Motor neuron (in vitro differentiated cells): ENCODE data around the gene CDC6. TPM values are rescaled to one million over a fixed set of nuclear protein-coding genes. Genes with fewer than 3 reads are reported as not detected.

ENCODE experiments used
- ATAC-seq, 8 experiments: fragments of 200-7000 bp; cut with Tn5 transposase; replicated peaks in 6 of 8; 2 replicates each; pipeline ENCODE4 v1.8.0; 2021; ENCODE audit warnings: mild to moderate bottlenecking in 8 of 8, moderate library complexity in 8 of 8
- H3K27ac ChIP-seq, 2 donors: fragments of 250-450 bp; sonication (Bioruptor Pico); 2 replicates each; pipeline ENCODE4 v1.9.0; 2021; ENCODE audit warnings: antibody characterized with exemption in 2 of 2, mild to moderate bottlenecking in 2 of 2, moderate library complexity in 1 of 2
- H3K4me1 ChIP-seq, 2 donors: fragments of 250-450 bp; sonication (Bioruptor Pico); replicated peaks in 1 of 2; 2 replicates each; pipeline ENCODE4 v1.6.1; 2021; ENCODE audit warnings: antibody characterized with exemption in 2 of 2, mild to moderate bottlenecking in 2 of 2, moderate library complexity in 1 of 2
- H3K4me3 ChIP-seq, 5 donors: fragments of 250-450 bp; sonication (Bioruptor Pico); 2 replicates each; pipeline ENCODE4 v1.9.0; 2021; ENCODE audit warnings: antibody characterized with exemption in 5 of 5, mild to moderate bottlenecking in 5 of 5, moderate library complexity in 4 of 5
- WGBS, 10 experiments: fragments of 450-650 bp; shearing (Covaris generic); methylation state at CpG; one replicate each; pipeline ENCODE4 v1.0.0; 2022; 5-methylcytosine and 5-hydroxymethylcytosine counted together
- in situ Hi-C, 9 experiments: fragments of 400-800 bp; cut with MboI; loops; one replicate each; pipeline ENCODE4 v1.15.0; 2021; ENCODE audit warnings: low sequenced_read_pairs in 9 of 9, low pct_unique_long_range_greater_than_20kb in 2 of 9; ENCODE audit not compliant: unreplicated experiment in 9 of 9
- total RNA-seq, 8 experiments: library from RNA; unstranded; fragments of 300-600 nt; gene quantifications; 2 replicates each; pipeline versions ENCODE4 v1.2.3 to v1.2.4, GENCODE V29; 2022

CDC6 gene
- total RNA-seq, 8 experiments from 2014 or later, result 1.7 to 30.9 (median 3.6) TPM

DNA sequence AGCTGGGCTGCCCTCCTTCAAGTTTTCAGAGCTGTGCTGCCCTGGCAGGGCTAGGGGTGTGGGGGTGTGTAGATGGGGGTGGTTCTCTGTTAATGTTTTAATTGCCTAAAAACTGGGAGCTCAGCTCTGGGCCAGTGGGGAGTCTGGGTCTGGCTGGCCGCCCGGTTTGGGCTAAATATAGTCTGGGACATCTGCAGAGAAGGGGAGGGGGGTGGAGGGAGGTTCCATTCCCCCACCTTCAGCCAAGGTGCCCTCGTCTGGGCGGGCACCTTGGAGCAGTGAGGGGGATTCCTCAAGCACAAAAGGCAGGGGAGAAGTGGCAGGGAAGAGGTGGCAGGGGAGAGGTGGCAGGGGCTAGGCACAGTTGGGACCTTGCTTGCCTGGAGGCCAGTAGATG, 34.3 kb downstream of the CDC6 start:
- Histone ChIP-seq H3K4me1 (peaks cover 48 to 61% of the 10 kb centered on the region in 2 donors), H3K4me3 (peak overlapping the region in 2 of 5 donors; percentile 27 to 29), H3K27ac (no peak overlapping the region)
- no peak for ATAC-seq
- in situ Hi-C loops, result no loop called here
- WGBS, 10 experiments, result no CpG with 5 or more reads among the region's 4 CpGs

DNA sequence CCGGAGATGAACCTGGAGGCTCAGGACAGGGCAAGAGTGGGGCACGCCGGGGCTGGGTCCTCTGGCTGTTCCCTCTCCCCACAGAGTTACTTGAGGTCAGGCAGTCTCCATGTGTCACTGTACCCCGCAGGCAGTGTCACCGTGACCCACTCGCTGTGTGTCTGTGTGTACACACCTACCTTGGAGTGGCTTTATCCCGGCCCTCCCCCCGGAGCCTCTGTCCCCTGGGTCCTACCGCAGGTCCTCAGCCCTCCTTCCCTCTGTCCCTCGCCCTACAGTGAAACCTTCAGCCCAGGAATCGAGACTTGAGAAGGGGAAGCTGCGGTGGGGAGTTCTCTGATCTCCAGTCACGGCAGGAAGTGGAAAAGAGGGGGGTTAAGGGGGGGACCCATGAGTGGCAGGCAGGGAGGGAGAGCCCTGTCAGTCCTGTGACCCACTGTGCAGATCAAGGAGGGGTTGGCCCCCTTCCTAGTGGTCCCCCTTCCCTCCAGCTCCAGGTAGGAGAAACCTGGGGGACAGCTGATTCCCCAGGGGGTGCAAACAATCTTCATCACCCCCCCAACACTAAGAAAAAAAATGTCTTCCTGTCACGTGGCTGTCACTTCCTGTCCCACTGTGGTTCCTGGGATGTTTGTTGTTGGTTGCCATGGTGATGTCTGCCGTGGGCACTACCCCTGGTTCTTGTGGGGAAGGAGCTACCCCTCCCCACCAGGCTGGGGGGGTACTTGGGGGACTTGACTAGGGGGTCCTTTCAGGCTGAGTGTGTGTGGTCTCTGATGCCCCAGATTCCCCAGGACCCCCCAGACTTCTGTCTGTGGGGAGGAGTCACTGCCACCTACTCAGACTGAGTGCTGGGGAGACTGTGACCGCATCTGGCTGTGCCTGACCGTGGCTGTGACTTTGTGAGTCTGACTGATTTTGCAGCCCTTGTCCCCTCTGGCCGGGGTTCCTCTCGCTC, 35.0 kb downstream of the CDC6 start:
- H3K4me3 ChIP-seq, result peak overlapping the region in 4 of 5 donors; percentile 7 to 29 (median 18)
- H3K4me1 ChIP-seq, result peaks cover 43 to 59% of the 10 kb centered on the region in 2 donors
- in situ Hi-C loops, result no loop called here
- H3K27ac ChIP-seq, result peak overlapping the region; percentile 43 to 68
- WGBS, 10 experiments, result 9 to 61% (median 18%) methylated on average over 3 to 7 of the region's 19 CpGs; no CpG with 5 or more reads in 6 of the 10 experiments
- peak; percentile 2 to 26 (median 12) for ATAC-seq

DNA sequence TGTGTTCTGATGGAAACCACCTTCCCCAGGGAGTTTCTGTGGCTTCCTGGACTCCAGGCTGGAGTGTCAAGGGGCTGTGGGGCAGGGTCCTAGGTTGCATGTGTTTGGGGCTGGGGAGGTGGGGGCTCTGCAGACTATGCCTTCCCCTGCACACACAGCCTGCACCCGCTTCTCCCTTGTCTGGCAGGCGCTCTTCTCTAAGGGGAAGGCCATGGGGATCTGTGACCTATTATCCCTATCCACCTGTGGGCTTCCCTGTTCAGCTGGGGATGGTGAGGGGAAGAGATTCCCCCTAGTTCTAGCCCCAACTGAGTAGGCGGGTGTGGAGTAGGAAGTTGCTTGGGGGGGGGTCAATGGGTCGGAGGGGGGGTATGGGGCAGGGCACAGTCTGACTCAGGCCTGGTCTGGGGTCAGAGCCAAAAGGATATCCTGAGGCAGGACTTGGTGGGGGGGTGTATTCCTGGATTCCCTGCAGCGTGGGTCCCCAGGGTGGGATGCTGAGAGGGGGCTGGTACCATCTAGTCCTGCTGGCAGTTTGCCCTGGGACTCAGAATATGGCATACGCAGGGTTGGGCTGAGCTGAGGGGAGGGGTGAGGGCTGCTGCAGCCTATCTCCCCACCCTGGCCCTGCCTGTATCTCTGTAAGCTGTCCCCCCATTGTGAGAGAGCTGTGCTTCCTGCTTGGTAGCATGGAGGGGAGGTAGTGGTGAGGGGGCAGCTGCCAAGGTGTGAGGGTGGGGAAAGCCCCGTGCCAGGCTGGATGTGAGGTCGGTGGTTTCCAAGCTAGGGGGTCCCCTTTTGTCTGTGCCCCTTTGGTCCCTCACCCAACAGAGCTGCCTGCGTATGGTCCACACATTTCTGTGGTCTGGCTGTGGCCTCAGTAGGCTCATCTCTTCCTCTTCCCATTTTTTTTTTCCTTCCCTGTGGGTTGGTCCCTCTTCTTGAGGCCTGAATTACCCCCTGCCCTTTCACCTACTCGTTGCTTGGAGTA, 36.0 kb downstream of the CDC6 start:
- 17 to 100% (median 80%) methylated on average over 1 of the region's 10 CpGs; no CpG with 5 or more reads in 7 of the 10 experiments for WGBS, 10 experiments
- in situ Hi-C loops, result no loop called here
- Histone ChIP-seq H3K27ac (peak overlapping the region in 1 of 2 donors; percentile 68), H3K4me3 (peak overlapping the region in 1 of 5 donors; percentile 27), H3K4me1 (peaks cover 41 to 56% of the 10 kb centered on the region in 2 donors)
- peak in 3 of 8 experiments; percentile 1 to 16 (median 2) for ATAC-seq

DNA sequence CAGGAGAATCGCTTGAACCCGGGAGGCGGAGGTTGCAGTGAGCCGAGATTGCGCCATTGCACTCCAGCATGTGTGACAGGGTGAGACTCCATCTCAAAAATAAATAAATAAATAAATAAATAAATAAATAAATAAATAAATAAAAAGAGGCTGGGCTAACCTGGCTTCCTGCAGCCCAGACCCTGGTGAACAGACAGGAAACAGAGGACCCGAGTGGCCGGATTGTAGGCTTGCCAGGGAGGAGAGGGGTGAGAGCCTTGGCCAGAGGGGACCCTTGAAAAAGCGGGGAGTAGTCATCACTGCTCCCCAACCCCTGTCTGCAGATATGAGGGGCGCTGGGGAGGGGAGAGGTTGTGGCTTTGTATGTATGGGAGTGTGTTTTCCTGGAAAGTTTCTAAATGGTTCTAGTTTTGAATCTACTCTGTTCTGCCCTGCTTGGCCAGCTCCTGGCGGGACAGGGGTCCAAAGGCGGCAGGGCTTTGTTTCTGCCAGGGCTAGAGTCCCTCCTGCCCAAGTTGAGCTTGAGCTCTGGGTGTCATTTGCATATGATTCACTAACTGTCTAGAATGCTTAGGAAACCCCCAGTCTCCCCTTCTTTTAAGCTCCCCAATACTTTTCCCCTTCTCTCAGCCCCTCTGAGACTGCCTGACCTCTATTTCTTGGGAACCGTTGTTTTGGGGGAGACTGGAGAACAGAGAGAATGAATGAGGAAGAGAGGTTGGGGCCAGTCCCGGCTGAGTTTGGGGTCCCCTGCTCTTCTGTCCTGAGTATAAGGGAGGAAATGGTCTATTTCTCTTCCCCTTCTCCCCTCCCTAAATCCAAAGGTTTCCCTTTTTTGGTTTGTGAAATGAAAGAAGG, 37.7 kb downstream of the CDC6 start:
- in situ Hi-C loops, result no loop called here
- ATAC-seq, result no peak
- no peak overlapping the region for H3K27ac ChIP-seq
- no peak overlapping the region for H3K4me3 ChIP-seq
- peaks cover 28 to 39% of the 10 kb centered on the region in 2 donors for H3K4me1 ChIP-seq
- WGBS, 10 experiments, result 60 to 100% (median 80%) methylated on average over 1 to 7 of the region's 13 CpGs; no CpG with 5 or more reads in 2 of the 10 experiments

DNA sequence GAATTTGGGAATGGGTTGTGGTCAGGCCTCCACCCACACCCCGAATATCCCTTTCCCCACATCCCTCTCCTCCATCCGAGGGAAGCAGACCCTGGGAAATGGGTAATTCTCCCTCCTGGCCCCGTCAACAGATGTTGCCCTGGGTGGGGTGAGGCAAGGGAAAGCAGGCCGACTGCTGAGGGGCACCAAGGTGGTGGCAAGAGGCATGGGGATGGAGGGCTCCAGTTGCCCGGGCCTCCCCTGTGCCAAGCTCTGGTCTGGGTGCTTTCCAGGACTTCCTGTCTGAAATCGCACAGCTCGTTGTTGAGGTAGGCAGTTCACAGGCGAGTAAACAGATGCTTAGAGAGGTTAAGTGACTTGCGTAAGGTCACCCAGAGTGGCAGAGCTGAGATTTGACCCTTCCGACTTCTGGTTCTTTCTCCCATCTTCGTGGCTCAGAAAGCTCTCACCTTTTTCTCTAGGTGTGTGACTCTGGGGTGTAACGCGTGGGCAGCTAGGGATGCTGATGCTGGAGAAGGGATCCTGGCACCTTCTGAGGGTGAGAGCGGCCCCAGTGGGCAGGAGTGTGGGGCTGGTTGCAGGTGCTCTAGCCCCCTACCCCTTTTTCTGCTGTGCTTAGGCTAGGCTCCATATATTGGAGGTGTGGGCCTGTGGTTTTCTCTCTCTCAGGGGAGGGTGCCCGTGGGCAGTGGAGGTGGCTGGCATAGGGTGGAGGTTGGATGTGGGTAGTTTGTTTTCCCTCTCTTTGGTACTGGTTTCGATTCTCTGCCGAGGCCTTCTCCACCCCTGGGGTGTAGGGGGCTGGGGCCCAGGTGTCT, 38.5 kb downstream of the CDC6 start:
- Histone ChIP-seq H3K4me3 (no peak overlapping the region), H3K27ac (no peak overlapping the region), H3K4me1 (peaks cover 21 to 31% of the 10 kb centered on the region in 2 donors)
- WGBS, 10 experiments, result 56 to 90% (median 80%) methylated on average over 2 to 9 of the region's 17 CpGs; no CpG with 5 or more reads in 5 of the 10 experiments
- no peak for ATAC-seq
- in situ Hi-C loops, result no loop called here

DNA sequence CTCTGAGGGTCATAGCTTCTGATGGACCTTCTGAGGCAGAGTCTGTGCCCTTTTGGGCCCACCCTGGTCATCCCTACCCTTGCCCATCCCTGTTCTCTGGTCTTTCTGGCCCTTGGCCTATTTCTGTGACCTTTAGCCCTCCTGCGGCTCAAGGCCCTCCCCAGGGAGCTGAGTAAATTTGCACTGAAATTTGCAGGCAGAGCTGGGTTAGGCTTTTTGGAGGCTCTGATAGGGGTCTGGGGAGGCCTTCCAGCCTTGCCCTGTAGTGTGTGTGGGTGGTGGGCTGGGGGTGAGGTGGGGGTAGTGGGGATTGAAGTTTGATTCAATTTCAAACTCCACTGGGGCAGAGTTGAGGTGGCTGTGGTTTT, 39.1 kb downstream of the CDC6 start:
- in situ Hi-C loops, result no loop called here
- H3K4me3 ChIP-seq, result no peak overlapping the region
- H3K27ac ChIP-seq, result no peak overlapping the region
- H3K4me1 ChIP-seq, result peaks cover 15 to 25% of the 10 kb centered on the region in 2 donors
- 33 to 40% methylated on average over 1 of the region's 1 CpG; no CpG with 5 or more reads in 8 of the 10 experiments for WGBS, 10 experiments
- ATAC-seq, result no peak

DNA sequence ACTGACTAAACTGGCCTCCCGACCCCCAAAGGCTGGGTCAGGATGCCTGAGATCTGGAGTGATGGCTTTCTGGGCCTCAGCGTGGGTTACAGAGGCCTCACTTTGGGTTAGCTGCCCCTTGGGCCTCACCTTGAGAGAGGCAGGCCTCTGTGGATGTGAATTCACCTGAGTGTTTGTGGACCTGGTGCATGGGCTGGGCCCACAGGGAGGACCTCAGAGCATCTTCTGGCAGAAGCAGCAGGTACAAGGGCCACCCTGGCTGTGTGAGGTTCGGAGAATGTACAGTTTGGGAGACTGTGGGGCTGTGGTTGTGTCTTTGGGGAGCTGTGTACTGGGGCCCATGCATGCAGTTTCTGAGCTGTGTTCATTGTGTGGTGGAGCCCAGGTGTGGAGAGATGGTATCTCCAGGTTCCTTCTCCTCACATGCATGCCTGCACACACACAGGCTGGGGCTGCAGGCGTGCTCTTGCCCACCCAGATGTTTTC, 39.6 kb downstream of the CDC6 start:
- H3K4me1 ChIP-seq, result peaks cover 11 to 20% of the 10 kb centered on the region in 2 donors
- H3K27ac ChIP-seq, result no peak overlapping the region

DNA sequence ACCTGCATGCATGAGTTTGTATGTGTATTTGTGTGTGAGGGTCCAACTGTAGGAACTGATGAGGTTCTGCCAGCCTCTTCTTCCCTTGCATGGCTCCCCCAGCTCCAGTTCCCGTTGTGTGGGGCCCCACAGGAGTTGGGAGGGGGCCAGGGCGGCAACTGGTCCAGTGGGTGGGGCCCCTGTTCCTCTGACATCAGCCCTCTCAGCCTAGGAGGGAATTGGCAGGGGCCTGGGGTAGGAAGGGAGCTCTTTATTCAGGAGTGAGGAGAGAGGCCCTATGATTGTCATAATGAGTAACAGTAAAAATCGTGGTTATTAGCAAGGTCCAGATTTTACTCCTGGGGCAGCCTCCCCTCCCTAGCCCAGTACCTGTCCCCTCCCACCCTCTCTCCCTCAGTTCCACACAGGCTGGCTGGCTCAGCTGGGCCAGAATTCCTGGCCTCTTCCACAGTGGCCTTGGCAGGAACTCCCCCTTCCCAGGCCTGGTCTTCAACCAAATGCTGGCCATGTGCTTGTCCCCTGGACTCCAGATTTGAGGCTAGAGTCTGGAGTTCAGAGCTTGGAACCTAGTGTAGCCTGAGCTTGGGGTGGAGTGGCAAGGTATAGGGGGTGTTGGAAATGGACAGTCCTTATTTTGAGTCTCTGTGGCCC, 40.2 kb downstream of the CDC6 start:
- WGBS, 10 experiments, result 40 to 60% (median 60%) methylated on average over 1 to 2 of the region's 3 CpGs; no CpG with 5 or more reads in 7 of the 10 experiments
- in situ Hi-C loops, result no loop called here
- Histone ChIP-seq H3K27ac (no peak overlapping the region), H3K4me1 (peaks cover 5 to 15% of the 10 kb centered on the region in 2 donors), H3K4me3 (no peak overlapping the region)
- ATAC-seq, result peak in 3 of 8 experiments; percentile 7 to 28 (median 15)

More for the DNA sequence above, 39.6 kb downstream of the CDC6 start:
- H3K4me3 ChIP-seq, result no peak overlapping the region
- in situ Hi-C loops, result no loop called here
- ATAC-seq, result no peak
- WGBS, 10 experiments, result 80 to 100% (median 100%) methylated on average over 1 to 2 of the region's 4 CpGs; no CpG with 5 or more reads in 7 of the 10 experiments

DNA sequence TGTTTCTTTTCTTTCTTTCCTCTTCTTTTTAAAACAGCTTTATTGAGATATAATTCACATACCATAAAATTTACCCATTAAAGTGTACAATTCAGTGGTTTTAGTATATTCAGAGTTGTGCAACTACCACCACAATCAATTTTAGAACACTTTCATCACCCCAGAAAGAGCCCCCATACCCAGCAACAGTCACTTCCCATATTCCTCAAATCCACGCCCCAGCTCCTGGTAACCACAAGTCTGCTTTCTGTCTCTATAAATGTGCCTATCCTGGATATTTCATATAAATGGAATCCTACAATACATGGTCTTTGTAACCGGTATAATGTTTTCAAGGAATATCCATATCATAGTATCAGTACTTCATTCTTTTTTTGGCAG, 40.7 kb downstream of the CDC6 start:
- in situ Hi-C loops, result no loop called here
- H3K4me1 ChIP-seq, result peaks cover 0 to 10% of the 10 kb centered on the region in 2 donors
- WGBS, 10 experiments, result 33 to 100% (median 100%) methylated on average over 1 to 2 of the region's 2 CpGs; no CpG with 5 or more reads in 3 of the 10 experiments
- ATAC-seq, result no peak
- no peak overlapping the region for H3K4me3 ChIP-seq
- H3K27ac ChIP-seq, result no peak overlapping the region

DNA sequence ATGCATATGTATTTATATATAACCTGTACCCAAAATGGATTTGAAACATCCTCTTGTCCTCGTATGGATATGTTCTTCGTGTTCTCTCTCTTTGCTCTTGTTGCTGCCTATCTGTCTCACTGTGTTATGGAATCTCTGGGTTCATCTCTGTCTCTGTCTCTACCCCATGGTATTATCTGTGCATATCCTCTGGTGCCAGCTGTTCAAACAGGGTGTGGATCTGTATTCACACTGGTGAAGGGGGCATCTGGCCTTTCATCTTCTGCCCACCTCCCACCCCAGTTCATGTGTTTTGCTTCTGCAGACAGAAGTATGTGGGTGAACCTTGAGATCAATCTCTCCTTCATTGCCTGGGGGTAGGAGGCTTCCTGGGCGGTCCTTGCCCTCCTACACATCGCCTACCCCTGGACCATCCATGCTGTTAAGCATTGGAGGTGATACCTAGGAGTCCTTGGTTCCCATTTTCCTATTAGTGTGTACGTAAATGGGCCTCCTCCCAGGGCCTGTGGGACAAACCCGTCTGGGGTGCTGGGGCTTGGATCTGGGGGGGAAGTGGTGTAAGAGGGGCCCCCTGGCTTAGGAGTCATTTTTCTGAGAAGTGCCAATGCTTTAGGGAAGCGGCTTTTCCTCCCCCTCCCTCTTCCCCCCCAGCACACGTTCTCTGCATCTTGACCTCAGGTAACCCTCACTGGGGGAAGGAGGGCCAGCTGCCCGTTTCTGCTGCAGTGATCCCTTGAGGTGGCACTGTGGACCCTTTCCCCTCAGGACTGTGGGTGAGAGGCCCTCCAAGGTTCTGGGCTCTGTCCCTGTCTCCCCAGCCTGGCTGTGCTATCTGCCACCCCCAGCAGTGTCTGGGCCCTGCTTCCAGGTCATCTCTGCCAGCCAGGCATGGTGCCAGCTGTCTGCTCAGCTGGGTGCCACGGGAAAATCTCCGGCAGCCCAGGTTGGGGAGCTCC, 42.4 kb downstream of the CDC6 start:
- H3K4me3 ChIP-seq, result no peak overlapping the region
- H3K4me1 ChIP-seq, result peaks cover 9 to 16% of the 10 kb centered on the region in 2 donors
- 15 to 100% (median 83%) methylated on average over 1 to 4 of the region's 11 CpGs; no CpG with 5 or more reads in 3 of the 10 experiments for WGBS, 10 experiments
- no peak overlapping the region for H3K27ac ChIP-seq
- in situ Hi-C loops, result no loop called here
- peak in 1 of 8 experiments; percentile 21 for ATAC-seq
